ENCODE measurements around the gene PHC2.

The PHC2 gene

DNA sequence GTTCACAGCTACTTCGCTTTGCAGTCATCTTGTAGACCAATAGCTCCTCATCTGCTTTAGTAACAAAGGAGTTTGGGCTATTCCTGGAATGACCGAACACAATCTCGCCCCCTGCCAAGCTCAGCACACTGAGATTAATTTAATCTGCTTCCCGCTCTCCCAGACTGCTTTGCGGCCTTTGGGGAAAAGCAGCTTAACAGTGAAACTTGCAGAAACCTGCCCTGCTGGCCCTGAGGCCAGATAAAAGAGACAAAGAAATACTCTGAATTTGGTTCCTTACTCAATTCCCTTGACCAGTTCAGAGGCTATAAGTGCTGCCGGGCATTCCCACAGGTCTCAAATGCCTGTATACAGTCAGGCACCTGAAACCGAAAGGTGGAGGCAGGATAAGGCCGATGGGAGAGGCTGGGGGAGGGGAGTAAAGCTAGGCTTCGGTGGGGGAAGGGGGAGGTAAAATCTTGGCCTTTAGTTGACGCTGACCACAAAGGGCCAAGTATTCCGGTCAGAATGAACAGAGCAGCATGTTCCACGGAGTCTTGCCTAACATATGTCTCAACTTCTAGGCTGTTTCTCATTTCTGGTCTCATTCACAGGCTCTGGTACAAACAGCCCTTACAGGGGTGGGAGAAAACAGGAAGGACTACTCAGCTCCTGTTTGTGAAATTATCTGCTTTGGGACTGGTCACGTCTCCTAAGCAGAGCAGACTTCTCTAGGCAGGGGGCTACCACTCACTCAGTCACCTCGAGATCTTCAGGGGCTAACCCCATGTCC, 92.3 kb downstream of the PHC2 start (continued):
- TF ChIP-seq, protein P1, sequence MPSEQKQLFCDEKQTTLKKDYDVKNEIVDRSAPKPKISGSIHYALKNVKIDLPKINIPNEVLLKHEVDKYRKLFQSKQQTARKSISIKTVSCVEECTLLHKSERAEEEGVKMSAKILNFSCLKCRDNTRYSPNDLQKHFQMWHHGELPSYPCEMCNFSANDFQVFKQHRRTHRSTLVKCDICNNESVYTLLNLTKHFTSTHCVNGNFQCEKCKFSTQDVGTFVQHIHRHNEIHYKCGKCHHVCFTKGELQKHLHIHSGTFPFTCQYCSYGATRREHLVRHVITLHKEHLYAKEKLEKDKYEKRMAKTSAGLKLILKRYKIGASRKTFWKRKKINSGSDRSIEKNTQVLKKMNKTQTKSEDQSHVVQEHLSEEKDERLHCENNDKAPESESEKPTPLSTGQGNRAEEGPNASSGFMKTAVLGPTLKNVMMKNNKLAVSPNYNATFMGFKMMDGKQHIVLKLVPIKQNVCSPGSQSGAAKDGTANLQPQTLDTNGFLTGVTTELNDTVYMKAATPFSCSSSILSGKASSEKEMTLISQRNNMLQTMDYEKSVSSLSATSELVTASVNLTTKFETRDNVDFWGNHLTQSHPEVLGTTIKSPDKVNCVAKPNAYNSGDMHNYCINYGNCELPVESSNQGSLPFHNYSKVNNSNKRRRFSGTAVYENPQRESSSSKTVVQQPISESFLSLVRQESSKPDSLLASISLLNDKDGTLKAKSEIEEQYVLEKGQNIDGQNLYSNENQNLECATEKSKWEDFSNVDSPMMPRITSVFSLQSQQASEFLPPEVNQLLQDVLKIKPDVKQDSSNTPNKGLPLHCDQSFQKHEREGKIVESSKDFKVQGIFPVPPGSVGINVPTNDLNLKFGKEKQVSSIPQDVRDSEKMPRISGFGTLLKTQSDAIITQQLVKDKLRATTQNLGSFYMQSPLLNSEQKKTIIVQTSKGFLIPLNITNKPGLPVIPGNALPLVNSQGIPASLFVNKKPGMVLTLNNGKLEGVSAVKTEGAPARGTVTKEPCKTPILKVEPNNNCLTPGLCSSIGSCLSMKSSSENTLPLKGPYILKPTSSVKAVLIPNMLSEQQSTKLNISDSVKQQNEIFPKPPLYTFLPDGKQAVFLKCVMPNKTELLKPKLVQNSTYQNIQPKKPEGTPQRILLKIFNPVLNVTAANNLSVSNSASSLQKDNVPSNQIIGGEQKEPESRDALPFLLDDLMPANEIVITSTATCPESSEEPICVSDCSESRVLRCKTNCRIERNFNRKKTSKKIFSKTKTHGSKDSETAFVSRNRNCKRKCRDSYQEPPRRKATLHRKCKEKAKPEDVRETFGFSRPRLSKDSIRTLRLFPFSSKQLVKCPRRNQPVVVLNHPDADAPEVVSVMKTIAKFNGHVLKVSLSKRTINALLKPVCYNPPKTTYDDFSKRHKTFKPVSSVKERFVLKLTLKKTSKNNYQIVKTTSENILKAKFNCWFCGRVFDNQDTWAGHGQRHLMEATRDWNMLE (tag by site-specific recombination; conservative IDR thresholded peaks at IDR 0.05; ENCODE audit: low read depth): no peak
- TF ChIP-seq, protein P2, sequence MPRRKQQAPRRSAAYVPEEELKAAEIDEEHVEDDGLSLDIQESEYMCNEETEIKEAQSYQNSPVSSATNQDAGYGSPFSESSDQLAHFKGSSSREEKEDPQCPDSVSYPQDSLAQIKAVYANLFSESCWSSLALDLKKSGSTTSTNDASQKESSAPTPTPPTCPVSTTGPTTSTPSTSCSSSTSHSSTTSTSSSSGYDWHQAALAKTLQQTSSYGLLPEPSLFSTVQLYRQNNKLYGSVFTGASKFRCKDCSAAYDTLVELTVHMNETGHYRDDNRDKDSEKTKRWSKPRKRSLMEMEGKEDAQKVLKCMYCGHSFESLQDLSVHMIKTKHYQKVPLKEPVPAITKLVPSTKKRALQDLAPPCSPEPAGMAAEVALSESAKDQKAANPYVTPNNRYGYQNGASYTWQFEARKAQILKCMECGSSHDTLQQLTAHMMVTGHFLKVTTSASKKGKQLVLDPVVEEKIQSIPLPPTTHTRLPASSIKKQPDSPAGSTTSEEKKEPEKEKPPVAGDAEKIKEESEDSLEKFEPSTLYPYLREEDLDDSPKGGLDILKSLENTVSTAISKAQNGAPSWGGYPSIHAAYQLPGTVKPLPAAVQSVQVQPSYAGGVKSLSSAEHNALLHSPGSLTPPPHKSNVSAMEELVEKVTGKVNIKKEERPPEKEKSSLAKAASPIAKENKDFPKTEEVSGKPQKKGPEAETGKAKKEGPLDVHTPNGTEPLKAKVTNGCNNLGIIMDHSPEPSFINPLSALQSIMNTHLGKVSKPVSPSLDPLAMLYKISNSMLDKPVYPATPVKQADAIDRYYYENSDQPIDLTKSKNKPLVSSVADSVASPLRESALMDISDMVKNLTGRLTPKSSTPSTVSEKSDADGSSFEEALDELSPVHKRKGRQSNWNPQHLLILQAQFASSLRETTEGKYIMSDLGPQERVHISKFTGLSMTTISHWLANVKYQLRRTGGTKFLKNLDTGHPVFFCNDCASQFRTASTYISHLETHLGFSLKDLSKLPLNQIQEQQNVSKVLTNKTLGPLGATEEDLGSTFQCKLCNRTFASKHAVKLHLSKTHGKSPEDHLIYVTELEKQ (tag by site-specific recombination; IDR thresholded peaks at IDR 0.05; ENCODE audit: borderline replicate concordance): no peak
- TF ChIP-seq ZBTB6 (tag by site-specific recombination; IDR thresholded peaks at IDR 0.05) (no peak), PRDM1 (tag by site-specific recombination; IDR thresholded peaks at IDR 0.05) (peak; percentile 16; the same call in 1 of the 2 replicates), ZNF19 (tag by site-specific recombination; IDR thresholded peaks at IDR 0.05; ENCODE audit: low read depth) (no peak), ZFP3 (tag by site-specific recombination; IDR thresholded peaks at IDR 0.05; ENCODE audit: low read depth) (no peak), ZNF174 (tag by site-specific recombination; IDR thresholded peaks at IDR 0.05) (no peak), ZNF623 (tag by site-specific recombination; IDR thresholded peaks at IDR 0.05) (no peak), ZBTB17 (tag by site-specific recombination; IDR thresholded peaks at IDR 0.05) (0 out of 2 replicates have a peak, but pooled peaks have one; percentile 29), ZNF488 (tag by site-specific recombination; IDR thresholded peaks at IDR 0.05) (no peak), SCRT1 (tag by site-specific recombination; IDR thresholded peaks at IDR 0.05; ENCODE audit: borderline replicate concordance) (no peak), ZIC2 (tag by site-specific recombination; IDR thresholded peaks at IDR 0.05) (0 out of 2 replicates have a peak, but pooled peaks have one; percentile 44), ZEB2 (tag by site-specific recombination; IDR thresholded peaks at IDR 0.05) (peak; percentile 33; the same call in 1 of the 2 replicates), ZNF341 (tag by site-specific recombination; IDR thresholded peaks at IDR 0.05; ENCODE audit: low read depth) (peak; percentile 87), ZNF169 (tag by site-specific recombination; IDR thresholded peaks at IDR 0.05) (no peak), ZNF416 (tag by site-specific recombination; IDR thresholded peaks at IDR 0.05) (no peak), ZNF664 (tag by site-specific recombination; IDR thresholded peaks at IDR 0.05) (peak; percentile 81)
- TF ChIP-seq, protein P3, sequence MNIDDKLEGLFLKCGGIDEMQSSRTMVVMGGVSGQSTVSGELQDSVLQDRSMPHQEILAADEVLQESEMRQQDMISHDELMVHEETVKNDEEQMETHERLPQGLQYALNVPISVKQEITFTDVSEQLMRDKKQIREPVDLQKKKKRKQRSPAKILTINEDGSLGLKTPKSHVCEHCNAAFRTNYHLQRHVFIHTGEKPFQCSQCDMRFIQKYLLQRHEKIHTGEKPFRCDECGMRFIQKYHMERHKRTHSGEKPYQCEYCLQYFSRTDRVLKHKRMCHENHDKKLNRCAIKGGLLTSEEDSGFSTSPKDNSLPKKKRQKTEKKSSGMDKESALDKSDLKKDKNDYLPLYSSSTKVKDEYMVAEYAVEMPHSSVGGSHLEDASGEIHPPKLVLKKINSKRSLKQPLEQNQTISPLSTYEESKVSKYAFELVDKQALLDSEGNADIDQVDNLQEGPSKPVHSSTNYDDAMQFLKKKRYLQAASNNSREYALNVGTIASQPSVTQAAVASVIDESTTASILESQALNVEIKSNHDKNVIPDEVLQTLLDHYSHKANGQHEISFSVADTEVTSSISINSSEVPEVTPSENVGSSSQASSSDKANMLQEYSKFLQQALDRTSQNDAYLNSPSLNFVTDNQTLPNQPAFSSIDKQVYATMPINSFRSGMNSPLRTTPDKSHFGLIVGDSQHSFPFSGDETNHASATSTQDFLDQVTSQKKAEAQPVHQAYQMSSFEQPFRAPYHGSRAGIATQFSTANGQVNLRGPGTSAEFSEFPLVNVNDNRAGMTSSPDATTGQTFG (tag by site-specific recombination; IDR thresholded peaks at IDR 0.05; ENCODE audit: borderline replicate concordance): no peak
- TF ChIP-seq, protein P4, sequence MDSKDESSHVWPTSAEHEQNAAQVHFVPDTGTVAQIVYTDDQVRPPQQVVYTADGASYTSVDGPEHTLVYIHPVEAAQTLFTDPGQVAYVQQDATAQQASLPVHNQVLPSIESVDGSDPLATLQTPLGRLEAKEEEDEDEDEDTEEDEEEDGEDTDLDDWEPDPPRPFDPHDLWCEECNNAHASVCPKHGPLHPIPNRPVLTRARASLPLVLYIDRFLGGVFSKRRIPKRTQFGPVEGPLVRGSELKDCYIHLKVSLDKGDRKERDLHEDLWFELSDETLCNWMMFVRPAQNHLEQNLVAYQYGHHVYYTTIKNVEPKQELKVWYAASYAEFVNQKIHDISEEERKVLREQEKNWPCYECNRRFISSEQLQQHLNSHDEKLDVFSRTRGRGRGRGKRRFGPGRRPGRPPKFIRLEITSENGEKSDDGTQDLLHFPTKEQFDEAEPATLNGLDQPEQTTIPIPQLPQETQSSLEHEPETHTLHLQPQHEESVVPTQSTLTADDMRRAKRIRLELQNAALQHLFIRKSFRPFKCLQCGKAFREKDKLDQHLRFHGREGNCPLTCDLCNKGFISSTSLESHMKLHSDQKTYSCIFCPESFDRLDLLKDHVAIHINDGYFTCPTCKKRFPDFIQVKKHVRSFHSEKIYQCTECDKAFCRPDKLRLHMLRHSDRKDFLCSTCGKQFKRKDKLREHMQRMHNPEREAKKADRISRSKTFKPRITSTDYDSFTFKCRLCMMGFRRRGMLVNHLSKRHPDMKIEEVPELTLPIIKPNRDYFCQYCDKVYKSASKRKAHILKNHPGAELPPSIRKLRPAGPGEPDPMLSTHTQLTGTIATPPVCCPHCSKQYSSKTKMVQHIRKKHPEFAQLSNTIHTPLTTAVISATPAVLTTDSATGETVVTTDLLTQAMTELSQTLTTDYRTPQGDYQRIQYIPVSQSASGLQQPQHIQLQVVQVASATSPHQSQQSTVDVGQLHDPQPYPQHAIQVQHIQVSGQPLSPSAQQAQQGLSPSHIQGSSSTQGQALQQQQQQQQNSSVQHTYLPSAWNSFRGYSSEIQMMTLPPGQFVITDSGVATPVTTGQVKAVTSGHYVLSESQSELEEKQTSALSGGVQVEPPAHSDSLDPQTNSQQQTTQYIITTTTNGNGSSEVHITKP (tag by site-specific recombination; IDR thresholded peaks at IDR 0.05): peak; percentile 63; the same call in 1 of the 2 replicates
